Esophagus muscularis mucosa (tissue), 4 donors: ENCODE results near the gene PANK2. TPM values are rescaled to one million over a fixed set of nuclear protein-coding genes. Genes with fewer than 3 reads are reported as not detected.

Source experiments
- DNase-seq: peaks from one replicate; pipeline ENCODE4 v3.0.0-alpha.2; 2017; ENCODE audit errors: extremely low spot score
- H3K27ac ChIP-seq, 4 donors: fragments of 200-600 bp; sonication (generic); replicated peaks in 1 of 4; 1 replicate in 3 of 4; 2 replicates in 1 of 4; pipeline ENCODE4 v1.5.1; 2016 to 2019; ENCODE audit warnings: mild to moderate bottlenecking in 1 of 4
- H3K27me3 ChIP-seq, 4 donors: fragments of 200-600 bp; sonication (generic); one replicate each; pipeline versions ENCODE4 v1.5.1 to v1.6.0; 2016 to 2019
- H3K36me3 ChIP-seq, 4 donors: fragments of 200-600 bp; sonication (generic); one replicate each; pipeline ENCODE4 v1.5.1; 2016 to 2019
- H3K4me1 ChIP-seq, 4 donors: fragments of 200-600 bp; sonication (generic); one replicate each; pipeline ENCODE4 v1.5.1; 2016 to 2019
- H3K4me3 ChIP-seq, 4 donors: fragments of 200-600 bp; sonication (generic); 1 replicate in 2 of 4; 2 replicates in 2 of 4; pipeline ENCODE4 v1.5.1; 2016 to 2019; ENCODE audit warnings: mild to moderate bottlenecking in 4 of 4, moderate library complexity in 1 of 4
- H3K9me3 ChIP-seq, 4 donors: fragments of 200-600 bp; sonication (generic); 1 replicate in 3 of 4; 2 replicates in 1 of 4; pipeline ENCODE4 v1.5.1; 2016 to 2019
- EP300 ChIP-seq: sonication (generic); formaldehyde crosslinking; IDR thresholded peaks from one replicate; pipeline ENCODE4 v1.6.1; 2017; ENCODE audit warnings: antibody characterized with exemption
- POLR2A ChIP-seq: fragments of 450-650 bp; IDR thresholded peaks from one replicate; pipeline ENCODE4 v1.6.1; 2017; ENCODE audit warnings: antibody characterized with exemption, moderate library complexity, mild to moderate bottlenecking, low read depth
- POLR2AphosphoS5 ChIP-seq, 2 donors: sonication (generic); formaldehyde crosslinking; IDR thresholded peaks; one replicate each; pipeline ENCODE4 v1.6.1; 2017; ENCODE audit warnings: antibody characterized with exemption in 2 of 2
- WGBS: methylation state at CpG from one replicate; pipeline ENCODE4 v1.1.5; 2018; 5-methylcytosine and 5-hydroxymethylcytosine counted together
- intact Hi-C: fragments of 100-400 bp; cut with DNase I; formaldehyde crosslinking; loops from one replicate; pipeline ENCODE4 v1.15.1; 2023
- total RNA-seq, 4 donors: library from RNA; depleted of rRNA; stranded (reverse); fragments of >200 nt; gene quantifications; one replicate each; pipeline versions ENCODE4 v1.1.0 to v1.2.1, GENCODE V29; 2016
- TF ChIP-seq, protein P1 (sequence below), 3 experiments: fragments of 200-600 bp in 2 of 3; fragments of 450-650 bp in 1 of 3; sonication (generic) in 2 of 3; IDR thresholded peaks; one replicate each; pipeline ENCODE4 v1.5.1; 2017 to 2019; ENCODE audit warnings: antibody characterized with exemption in 3 of 3, mild to moderate bottlenecking in 2 of 3, moderate library complexity in 1 of 3

PANK2 gene
- total RNA-seq, 4 donors from 2014 or later: 42.8 to 52.1 (median 46.6) TPM

DNA sequence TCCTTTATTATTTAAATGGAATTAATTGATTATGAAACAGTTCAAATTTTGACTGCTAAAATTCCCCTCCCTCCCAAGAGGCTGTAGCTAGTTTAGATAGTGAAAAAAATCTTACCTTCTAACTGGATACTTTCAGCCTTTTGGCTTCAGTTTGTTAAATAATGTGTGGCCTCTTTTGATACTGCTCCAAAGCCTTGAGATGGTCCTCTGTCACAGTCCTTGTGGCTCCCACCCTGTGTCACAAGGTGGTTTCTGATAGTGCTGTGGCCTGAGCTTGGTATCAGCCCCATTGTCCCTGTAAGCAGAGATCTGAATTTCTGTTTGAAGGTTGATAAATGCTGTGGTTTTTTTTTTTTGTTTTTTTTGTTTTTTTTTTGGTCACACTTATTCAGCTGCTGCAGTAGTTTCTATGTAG lies 20.8 kb downstream of the PANK2 start:
- Histone ChIP-seq H3K27me3 (no peaks in the 10 kb centered on the region), H3K4me3 (no peak overlapping the region), H3K36me3 (peaks cover 30 to 74% (median 66%) of the 10 kb centered on the region in 4 donors), H3K4me1 (peaks cover 5 to 34% (median 14%) of the 10 kb centered on the region in 4 donors), H3K9me3 (no peaks in the 10 kb centered on the region), H3K27ac (no peak overlapping the region)
- no peak for DNase-seq
- intact Hi-C loops: no loop called here
- TF ChIP-seq POLR2A (no peak), EP300 (no peak), POLR2AphosphoS5 (IDR thresholded peaks at IDR 0.05) (no peak)
- TF ChIP-seq, protein P1, sequence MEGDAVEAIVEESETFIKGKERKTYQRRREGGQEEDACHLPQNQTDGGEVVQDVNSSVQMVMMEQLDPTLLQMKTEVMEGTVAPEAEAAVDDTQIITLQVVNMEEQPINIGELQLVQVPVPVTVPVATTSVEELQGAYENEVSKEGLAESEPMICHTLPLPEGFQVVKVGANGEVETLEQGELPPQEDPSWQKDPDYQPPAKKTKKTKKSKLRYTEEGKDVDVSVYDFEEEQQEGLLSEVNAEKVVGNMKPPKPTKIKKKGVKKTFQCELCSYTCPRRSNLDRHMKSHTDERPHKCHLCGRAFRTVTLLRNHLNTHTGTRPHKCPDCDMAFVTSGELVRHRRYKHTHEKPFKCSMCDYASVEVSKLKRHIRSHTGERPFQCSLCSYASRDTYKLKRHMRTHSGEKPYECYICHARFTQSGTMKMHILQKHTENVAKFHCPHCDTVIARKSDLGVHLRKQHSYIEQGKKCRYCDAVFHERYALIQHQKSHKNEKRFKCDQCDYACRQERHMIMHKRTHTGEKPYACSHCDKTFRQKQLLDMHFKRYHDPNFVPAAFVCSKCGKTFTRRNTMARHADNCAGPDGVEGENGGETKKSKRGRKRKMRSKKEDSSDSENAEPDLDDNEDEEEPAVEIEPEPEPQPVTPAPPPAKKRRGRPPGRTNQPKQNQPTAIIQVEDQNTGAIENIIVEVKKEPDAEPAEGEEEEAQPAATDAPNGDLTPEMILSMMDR (IDR thresholded peaks at IDR 0.05): no peak

DNA sequence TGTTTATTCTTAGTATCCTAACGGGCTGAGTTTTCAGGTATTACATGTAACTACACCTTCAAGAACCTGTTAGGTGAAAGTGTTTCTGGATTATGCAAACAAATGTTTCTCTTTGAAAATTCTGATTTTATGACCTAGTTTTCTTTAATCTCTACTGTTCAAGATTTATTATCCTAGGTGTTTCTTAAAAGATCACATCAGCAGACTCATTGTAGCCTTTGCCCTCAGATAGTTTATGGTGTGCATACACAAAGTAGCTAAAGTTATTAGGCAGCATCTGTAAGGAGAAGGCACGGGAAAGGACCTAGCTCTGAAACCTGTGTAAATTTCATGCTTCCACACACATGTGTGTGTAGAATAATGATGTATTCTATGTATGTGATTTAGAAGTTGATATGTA lies 21.7 kb downstream of the PANK2 start:
- intact Hi-C loops: no loop called here
- no peak overlapping the region for H3K27ac ChIP-seq
- H3K4me3 ChIP-seq: no peak overlapping the region
- H3K27me3 ChIP-seq: no peaks in the 10 kb centered on the region
- peaks cover 0 to 26% (median 8%) of the 10 kb centered on the region in 4 donors for H3K4me1 ChIP-seq
- no peaks in the 10 kb centered on the region for H3K9me3 ChIP-seq
- TF ChIP-seq POLR2AphosphoS5 (IDR thresholded peaks at IDR 0.05): no peak
- no peak for TF ChIP-seq EP300
- no peak for TF ChIP-seq POLR2A
- TF ChIP-seq, protein P1 (IDR thresholded peaks at IDR 0.05): no peak
- DNase-seq: no peak
- WGBS: 88% methylated on average over 2 of the region's 2 CpGs
- peaks cover 30 to 80% (median 69%) of the 10 kb centered on the region in 4 donors for H3K36me3 ChIP-seq

DNA sequence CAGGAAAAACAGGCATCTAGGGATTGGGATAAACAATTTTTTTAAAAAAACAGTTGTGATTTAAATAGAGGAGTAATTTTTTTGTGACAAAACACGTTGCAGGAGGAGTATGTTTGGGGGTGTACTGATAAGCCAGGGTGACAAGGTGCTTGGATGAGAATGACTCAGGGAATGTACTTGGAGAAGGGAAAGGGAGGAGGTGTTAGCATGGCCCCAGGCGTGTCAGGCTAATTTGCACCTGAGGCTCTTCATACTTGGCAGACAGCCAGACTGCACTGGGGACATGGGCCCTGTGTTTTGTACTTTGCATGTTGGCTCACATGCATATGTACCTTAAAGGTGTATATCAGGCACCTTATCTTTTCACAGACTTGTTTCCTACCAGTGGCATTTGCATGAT lies 22.8 kb downstream of the PANK2 start:
- Histone ChIP-seq H3K36me3 (peaks cover 30 to 88% (median 71%) of the 10 kb centered on the region in 4 donors), H3K27ac (no peak overlapping the region), H3K9me3 (no peaks in the 10 kb centered on the region), H3K4me1 (peaks cover 7 to 32% (median 11%) of the 10 kb centered on the region in 4 donors), H3K27me3 (no peaks in the 10 kb centered on the region), H3K4me3 (no peak overlapping the region)
- no peak for DNase-seq
- intact Hi-C loops: no loop called here
- no peak for TF ChIP-seq EP300
- TF ChIP-seq POLR2AphosphoS5 (IDR thresholded peaks at IDR 0.05): no peak
- 79% methylated on average over 2 of the region's 2 CpGs for WGBS

DNA sequence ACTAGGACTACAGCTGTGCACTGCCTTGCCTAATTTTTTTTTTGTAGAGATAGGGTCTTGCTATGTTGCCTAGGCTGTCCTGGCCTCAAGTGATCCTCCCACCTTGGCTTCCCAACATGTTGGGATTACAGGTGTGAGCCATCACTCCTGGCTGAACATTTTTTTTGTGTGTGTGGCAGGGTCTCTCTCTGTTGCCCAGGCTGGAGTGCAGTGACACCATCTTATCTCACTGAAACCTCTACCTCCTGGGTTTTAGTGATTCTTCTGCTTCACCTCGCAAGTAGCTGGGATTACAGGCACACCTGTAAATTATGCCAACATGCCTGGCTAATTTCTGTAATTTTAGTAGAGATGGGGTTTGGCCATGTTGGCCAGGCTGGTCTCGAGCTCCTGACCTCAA lies 25.3 kb downstream of the PANK2 start:
- Histone ChIP-seq H3K9me3 (no peaks in the 10 kb centered on the region), H3K27ac (no peak overlapping the region), H3K27me3 (no peaks in the 10 kb centered on the region), H3K36me3 (peaks cover 24 to 90% (median 65%) of the 10 kb centered on the region in 4 donors), H3K4me3 (no peak overlapping the region), H3K4me1 (peaks cover 4 to 24% (median 20%) of the 10 kb centered on the region in 4 donors)
- intact Hi-C loops: no loop called here
- TF ChIP-seq POLR2A (no peak), POLR2AphosphoS5 (IDR thresholded peaks at IDR 0.05) (no peak), EP300 (no peak)
- TF ChIP-seq, protein P1 (IDR thresholded peaks at IDR 0.05): no peak
- WGBS: 100% methylated on average over 2 of the region's 2 CpGs
- no peak for DNase-seq

DNA sequence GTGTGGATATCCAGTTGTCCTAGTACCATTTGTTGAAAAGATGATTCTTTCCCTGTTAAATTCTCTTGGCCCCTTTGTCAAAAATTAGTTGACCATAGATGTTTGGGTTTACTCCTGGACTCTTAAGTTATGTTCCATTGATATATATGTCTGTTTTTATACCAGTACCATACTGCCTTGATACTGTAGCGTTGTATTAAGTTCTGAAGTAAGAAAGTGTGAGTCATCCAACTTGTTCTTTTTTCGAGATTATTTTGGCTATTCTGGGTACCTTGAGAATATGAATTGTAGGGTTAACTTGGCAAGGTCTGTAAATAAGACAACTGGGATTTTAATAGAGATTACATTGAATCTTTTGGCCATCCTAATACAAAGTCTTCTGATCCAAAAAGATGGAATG lies 26.5 kb downstream of the PANK2 start:
- H3K27me3 ChIP-seq: no peaks in the 10 kb centered on the region
- H3K4me3 ChIP-seq: no peak overlapping the region
- no peak for DNase-seq
- H3K36me3 ChIP-seq: peaks cover 14 to 84% (median 59%) of the 10 kb centered on the region in 4 donors
- no peak overlapping the region for H3K27ac ChIP-seq
- H3K9me3 ChIP-seq: no peaks in the 10 kb centered on the region
- intact Hi-C loops: loop anchor here (1.0 kb wide), 1 partner anchor 13 kb away; no protein-coding TSS in a partner anchor
- 82% methylated on average over 2 of the region's 2 CpGs for WGBS
- no peak for TF ChIP-seq EP300
- TF ChIP-seq, protein P1 (IDR thresholded peaks at IDR 0.05): no peak
- TF ChIP-seq POLR2AphosphoS5 (IDR thresholded peaks at IDR 0.05): no peak
- TF ChIP-seq POLR2A: no peak
- peaks cover 4 to 24% (median 21%) of the 10 kb centered on the region in 4 donors for H3K4me1 ChIP-seq
